ENCODE measurements around the gene UQCC2. TPM values are rescaled to one million over a fixed set of nuclear protein-coding genes. Genes with fewer than 3 reads are reported as not detected.

The UQCC2 gene
- total and polyA plus RNA-seq, 2 donors (not counting 1 experiment from before 2014, with no cell fraction given) = 13.2 to 16.6 TPM

DNA sequence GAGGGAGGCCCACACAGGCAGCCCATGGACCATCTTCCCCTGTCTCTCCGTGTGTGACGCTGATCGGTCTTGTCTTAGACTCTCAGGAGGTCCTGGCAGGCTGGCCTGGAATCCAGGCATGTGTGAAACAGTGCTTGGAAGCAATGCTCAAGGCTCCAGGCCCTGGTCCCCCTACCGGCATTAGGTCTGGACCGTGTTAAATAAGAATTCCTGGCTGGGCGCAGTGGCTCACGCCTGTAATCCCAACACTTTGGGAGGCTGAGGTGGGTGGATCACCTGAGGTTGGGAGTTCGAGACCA is 22.2 kb upstream of the UQCC2 start:
- H3K27ac Mint-ChIP-seq = no peak overlapping the region
- H3K9me3 Mint-ChIP-seq (ENCODE audit: insufficient read depth) = no peaks in the 10 kb centered on the region
- intact Hi-C loops (cut with micrococcal nuclease) = no loop called here
- Histone ChIP-seq H2AFZ (ENCODE audit: insufficient read depth, low read depth, low read length, poor library complexity, severe bottlenecking) (no peak overlapping the region), H3K9me3 (ENCODE audit: control extremely low read depth in 1 of 3, control insufficient read depth in 2 of 3, insufficient read depth in 1 of 3, low read length in 2 of 3) (no peaks in the 10 kb centered on the region), H3K4me2 (replicated peaks; ENCODE audit: low read depth, low read length, poor library complexity, severe bottlenecking) (no peak overlapping the region), H3K36me3 (replicated peaks in 1 of 2; ENCODE audit: control extremely low read depth in 1 of 2, control insufficient read depth in 1 of 2, extremely low read depth in 1 of 2, insufficient read depth in 2 of 2, low read length in 1 of 2) (no peaks in the 10 kb centered on the region), H3K27ac (ENCODE audit: low read length in 2 of 2) (no peak overlapping the region), H3K4me1 (ENCODE audit: control insufficient read depth in 2 of 2, insufficient read depth in 2 of 2, low read length in 2 of 2) (no peaks in the 10 kb centered on the region), H3K79me2 (ENCODE audit: control insufficient read depth, insufficient read depth, low read length) (no peaks in the 10 kb centered on the region), H3K4me3 (ENCODE audit: control extremely low read depth in 1 of 5, extremely low read depth in 1 of 5, insufficient read depth in 1 of 5, low read depth in 2 of 5, low read length in 4 of 5) (no peak overlapping the region), H3K27me3 (replicated peaks in 1 of 4; ENCODE audit: control extremely low read depth in 1 of 4, control insufficient read depth in 3 of 4, insufficient read depth in 4 of 4, low read length in 3 of 4) (no peaks in the 10 kb centered on the region), H4K20me1 (ENCODE audit: control insufficient read depth, insufficient read depth, low read length, poor library complexity, severe bottlenecking) (no peaks in the 10 kb centered on the region), H3K9ac (ENCODE audit: low read length) (no peak overlapping the region)
- peaks cover 5% of the 10 kb centered on the region for H3K27me3 Mint-ChIP-seq
- ATAC-seq (ENCODE audit: low read depth) (no peak), DNase-seq (no peak)
- ChIA-PET POLR2A (no interaction called here), CTCF (interaction anchor here (0.9 kb wide), 1 partner anchor 10 kb away, joined by 3 read pairs; no protein-coding TSS in a partner anchor)
- H3K4me1 Mint-ChIP-seq = peaks cover 2% of the 10 kb centered on the region
- TF ChIP-seq CTCF (IDR thresholded peaks at IDR 0.05) = no peak
- no peak for TF ChIP-seq EZH2 (IDR thresholded peaks at IDR 0.05; ENCODE audit: borderline replicate concordance, insufficient read depth, low read depth, low read length, poor library complexity, severe bottlenecking)
- H3K4me3 Mint-ChIP-seq = no peak overlapping the region
- WGBS (ENCODE audit: insufficient coverage) = 95% methylated on average over 8 of the region's 8 CpGs

DNA sequence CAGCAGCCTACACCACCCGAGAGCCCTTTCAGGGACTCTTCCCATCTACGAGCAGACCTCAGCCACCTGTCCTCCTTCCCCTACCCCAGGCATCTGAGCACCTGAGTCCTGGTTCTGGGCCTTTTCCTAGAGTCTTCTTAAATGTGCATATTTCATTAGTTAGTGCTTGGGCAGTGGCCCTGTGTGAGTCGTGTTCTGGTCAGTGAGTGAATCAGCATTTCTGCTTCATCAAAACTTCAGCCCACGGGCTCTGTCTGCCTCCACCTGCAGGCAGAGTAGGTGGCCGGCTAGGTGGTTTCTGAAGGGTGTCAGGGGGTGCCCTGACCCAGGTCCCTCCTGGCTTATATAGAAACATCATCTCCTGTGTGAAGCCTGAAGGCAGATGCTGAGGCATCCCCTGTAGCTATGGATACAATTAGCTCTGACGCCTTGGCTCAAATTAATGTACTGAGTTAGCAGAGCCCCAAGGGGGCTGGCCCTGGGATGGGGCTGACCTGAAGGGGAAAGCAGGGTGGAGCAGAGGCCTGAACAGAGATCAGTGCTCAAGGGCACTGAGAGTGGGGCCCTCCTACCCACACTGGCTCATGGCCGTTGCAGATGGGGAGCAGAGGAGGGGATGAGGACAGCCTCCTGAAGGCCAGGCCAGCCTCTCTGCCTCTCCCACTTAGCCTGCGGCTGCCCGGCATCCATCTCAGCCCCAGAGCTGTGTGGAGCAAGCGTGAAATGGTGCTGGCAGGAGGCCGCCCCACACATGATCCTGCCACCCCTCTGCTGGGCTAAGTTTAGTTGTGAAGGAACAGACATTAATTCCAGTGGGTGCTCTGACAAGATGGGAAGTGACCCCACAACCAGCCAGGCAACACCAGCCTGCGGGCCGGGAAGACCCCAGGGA is 21.6 kb upstream of the UQCC2 start:
- H3K4me3 ChIP-seq (ENCODE audit: control extremely low read depth in 1 of 5, extremely low read depth in 1 of 5, insufficient read depth in 1 of 5, low read depth in 2 of 5, low read length in 4 of 5) = no peak overlapping the region
- H3K79me2 ChIP-seq (ENCODE audit: control insufficient read depth, insufficient read depth, low read length) = no peaks in the 10 kb centered on the region
- no peak overlapping the region for H3K9ac ChIP-seq (ENCODE audit: low read length)
- H3K27me3 ChIP-seq (replicated peaks in 1 of 4; ENCODE audit: control extremely low read depth in 1 of 4, control insufficient read depth in 3 of 4, insufficient read depth in 4 of 4, low read length in 3 of 4) = no peaks in the 10 kb centered on the region
- Mint-ChIP-seq H3K9me3 (ENCODE audit: insufficient read depth) (no peaks in the 10 kb centered on the region), H3K27me3 (peaks cover 5% of the 10 kb centered on the region), H3K4me3 (no peak overlapping the region), H3K27ac (no peak overlapping the region), H3K4me1 (peaks cover 5% of the 10 kb centered on the region)
- 91% methylated on average over 11 of the region's 13 CpGs for WGBS (ENCODE audit: insufficient coverage)
- TF ChIP-seq EZH2 (IDR thresholded peaks at IDR 0.05; ENCODE audit: borderline replicate concordance, insufficient read depth, low read depth, low read length, poor library complexity, severe bottlenecking) (no peak), CTCF (IDR thresholded peaks at IDR 0.05) (no peak)
- ChIA-PET CTCF (interaction anchor here (0.9 kb wide), 1 partner anchor 11 kb away, joined by 3 read pairs; no protein-coding TSS in a partner anchor), POLR2A (no interaction called here)
- DNase-seq = no peak
- H3K36me3 ChIP-seq (replicated peaks in 1 of 2; ENCODE audit: control extremely low read depth in 1 of 2, control insufficient read depth in 1 of 2, extremely low read depth in 1 of 2, insufficient read depth in 2 of 2, low read length in 1 of 2) = no peaks in the 10 kb centered on the region
- H4K20me1 ChIP-seq (ENCODE audit: control insufficient read depth, insufficient read depth, low read length, poor library complexity, severe bottlenecking) = no peaks in the 10 kb centered on the region
- intact Hi-C loops (cut with micrococcal nuclease) = no loop called here
- no peak overlapping the region for H3K4me2 ChIP-seq (replicated peaks; ENCODE audit: low read depth, low read length, poor library complexity, severe bottlenecking)
- no peak overlapping the region for H3K27ac ChIP-seq (ENCODE audit: low read length in 2 of 2)
- no peaks in the 10 kb centered on the region for H3K9me3 ChIP-seq (ENCODE audit: control extremely low read depth in 1 of 3, control insufficient read depth in 2 of 3, insufficient read depth in 1 of 3, low read length in 2 of 3)
- ATAC-seq (ENCODE audit: low read depth) = no peak
- H2AFZ ChIP-seq (ENCODE audit: insufficient read depth, low read depth, low read length, poor library complexity, severe bottlenecking) = no peak overlapping the region
- no peaks in the 10 kb centered on the region for H3K4me1 ChIP-seq (ENCODE audit: control insufficient read depth in 2 of 2, insufficient read depth in 2 of 2, low read length in 2 of 2)

All from B cell (primary cell).